ENCODE data around the gene GNS.

GNS gene

DNA sequence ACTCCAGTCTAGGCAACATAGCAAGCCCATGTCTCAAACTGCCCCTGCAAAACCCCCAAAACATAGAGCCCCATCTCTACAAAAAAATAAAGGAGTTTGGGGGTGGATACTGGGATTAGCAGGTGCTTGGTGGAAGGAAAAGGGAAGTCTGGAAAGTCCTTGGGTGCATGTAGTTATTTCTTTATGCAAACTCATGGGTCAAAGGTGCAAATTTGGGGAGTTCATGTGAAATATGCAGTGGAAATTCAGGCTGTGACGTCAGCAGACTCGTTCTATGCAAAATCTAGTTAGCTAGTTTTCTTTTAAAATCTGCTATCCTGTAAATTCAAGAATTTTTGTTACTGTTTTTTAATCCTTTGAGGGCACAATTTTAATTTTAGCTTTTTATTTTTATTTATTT lies 51.3 kb downstream of the GNS start:
- no peak overlapping the region for H3K27ac ChIP-seq (ENCODE audit: low read depth, low read length)
- H3K4me1 ChIP-seq (ENCODE audit: insufficient read depth, low read length), result peaks cover 1% of the 10 kb centered on the region
- no peaks in the 10 kb centered on the region for H3K27me3 ChIP-seq (ENCODE audit: control insufficient read depth in 1 of 2, insufficient read depth in 2 of 2, low read length in 2 of 2)
- no peaks in the 10 kb centered on the region for H3K9me3 ChIP-seq (ENCODE audit: low read length)
- H3K36me3 ChIP-seq (ENCODE audit: insufficient read depth, low read length), result no peaks in the 10 kb centered on the region
- H3K9ac ChIP-seq (ENCODE audit: low read length), result no peak overlapping the region
- H3K4me3 ChIP-seq (ENCODE audit: low read depth in 1 of 2, low read length in 2 of 2), result no peak overlapping the region

DNA sequence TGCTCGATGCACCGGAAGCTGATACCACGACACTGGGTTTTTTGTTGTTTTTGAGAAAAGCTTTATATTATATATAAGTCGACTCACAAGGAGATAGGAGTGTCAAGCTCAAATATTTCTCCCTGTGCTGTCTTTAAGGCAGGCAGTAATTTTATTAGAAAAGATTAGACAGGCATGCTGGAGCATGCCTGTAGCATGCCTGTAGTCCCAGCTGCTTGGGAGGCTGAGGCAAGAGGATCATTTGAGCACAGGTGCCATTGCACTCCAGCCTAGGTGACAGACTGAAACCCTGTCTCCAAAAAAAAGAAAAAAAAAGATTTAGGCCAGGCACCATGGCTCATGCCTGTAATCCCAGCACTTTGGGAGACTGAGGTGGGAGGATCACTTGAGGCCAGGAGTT lies 51.8 kb downstream of the GNS start:
- Histone ChIP-seq H3K4me1 (ENCODE audit: insufficient read depth, low read length) (no peaks in the 10 kb centered on the region), H3K27ac (ENCODE audit: low read depth, low read length) (no peak overlapping the region), H3K9me3 (ENCODE audit: low read length) (no peaks in the 10 kb centered on the region), H3K9ac (ENCODE audit: low read length) (no peak overlapping the region), H3K36me3 (ENCODE audit: insufficient read depth, low read length) (no peaks in the 10 kb centered on the region), H3K4me3 (ENCODE audit: low read depth in 1 of 2, low read length in 2 of 2) (no peak overlapping the region), H3K27me3 (ENCODE audit: control insufficient read depth in 1 of 2, insufficient read depth in 2 of 2, low read length in 2 of 2) (no peaks in the 10 kb centered on the region)

DNA sequence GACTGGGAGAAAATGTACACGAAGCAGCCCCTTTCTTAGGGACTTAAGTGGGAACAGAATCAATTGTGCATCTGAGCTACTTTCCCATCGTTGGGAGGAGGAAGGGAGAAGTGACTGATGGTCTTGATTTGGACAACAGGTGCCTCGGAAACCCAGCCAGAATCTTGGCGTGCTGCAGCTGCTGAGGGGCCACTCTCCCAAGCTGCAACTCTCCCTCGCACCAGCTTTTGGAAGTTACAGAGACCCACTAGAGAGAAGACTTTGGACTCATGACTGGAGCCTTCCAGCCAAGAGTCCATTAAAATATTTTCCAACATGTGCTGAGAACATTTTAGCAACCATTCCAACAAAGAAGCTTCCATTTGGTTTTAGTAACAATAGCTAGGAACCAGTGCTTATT lies 52.3 kb downstream of the GNS start:
- Histone ChIP-seq H3K4me1 (ENCODE audit: insufficient read depth, low read length) (no peaks in the 10 kb centered on the region), H3K9ac (ENCODE audit: low read length) (no peak overlapping the region), H3K27ac (ENCODE audit: low read depth, low read length) (no peak overlapping the region), H3K36me3 (ENCODE audit: insufficient read depth, low read length) (no peaks in the 10 kb centered on the region), H3K9me3 (ENCODE audit: low read length) (no peaks in the 10 kb centered on the region), H3K27me3 (ENCODE audit: control insufficient read depth in 1 of 2, insufficient read depth in 2 of 2, low read length in 2 of 2) (no peaks in the 10 kb centered on the region), H3K4me3 (ENCODE audit: low read depth in 1 of 2, low read length in 2 of 2) (no peak overlapping the region)

DNA sequence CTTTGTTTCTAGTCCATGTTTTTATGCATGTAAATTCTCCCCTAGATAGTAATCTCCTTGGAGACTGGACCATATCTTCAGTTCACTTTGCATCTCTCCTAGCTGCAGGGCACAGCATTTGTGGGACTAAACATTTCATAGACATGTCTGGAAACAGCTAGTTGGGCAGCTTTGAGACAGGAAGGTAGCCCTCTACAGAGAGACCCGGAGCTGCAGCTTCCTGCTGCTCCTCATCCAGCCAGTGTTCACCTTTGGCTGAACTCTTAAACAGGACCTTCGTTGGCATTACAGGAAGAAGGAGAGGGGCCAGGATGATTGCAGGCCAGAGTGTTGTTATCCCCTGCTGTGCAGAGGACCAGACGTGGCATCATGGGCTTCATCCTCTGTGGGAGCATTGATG lies 52.9 kb downstream of the GNS start:
- Histone ChIP-seq H3K27ac (ENCODE audit: low read depth, low read length) (no peak overlapping the region), H3K9me3 (ENCODE audit: low read length) (no peaks in the 10 kb centered on the region), H3K4me3 (ENCODE audit: low read depth in 1 of 2, low read length in 2 of 2) (no peak overlapping the region), H3K4me1 (ENCODE audit: insufficient read depth, low read length) (peaks cover 4% of the 10 kb centered on the region), H3K27me3 (ENCODE audit: control insufficient read depth in 1 of 2, insufficient read depth in 2 of 2, low read length in 2 of 2) (no peaks in the 10 kb centered on the region), H3K9ac (ENCODE audit: low read length) (no peak overlapping the region), H3K36me3 (ENCODE audit: insufficient read depth, low read length) (no peaks in the 10 kb centered on the region)

GRCh38 chr12:64701283-64701682 lies 57.9 kb downstream of the GNS start:
- Histone ChIP-seq H3K4me3 (ENCODE audit: low read depth in 1 of 2, low read length in 2 of 2) (no peak overlapping the region), H3K27ac (ENCODE audit: low read depth, low read length) (peak overlapping the region; percentile 22), H3K36me3 (ENCODE audit: insufficient read depth, low read length) (peaks cover 8% of the 10 kb centered on the region)

DNA sequence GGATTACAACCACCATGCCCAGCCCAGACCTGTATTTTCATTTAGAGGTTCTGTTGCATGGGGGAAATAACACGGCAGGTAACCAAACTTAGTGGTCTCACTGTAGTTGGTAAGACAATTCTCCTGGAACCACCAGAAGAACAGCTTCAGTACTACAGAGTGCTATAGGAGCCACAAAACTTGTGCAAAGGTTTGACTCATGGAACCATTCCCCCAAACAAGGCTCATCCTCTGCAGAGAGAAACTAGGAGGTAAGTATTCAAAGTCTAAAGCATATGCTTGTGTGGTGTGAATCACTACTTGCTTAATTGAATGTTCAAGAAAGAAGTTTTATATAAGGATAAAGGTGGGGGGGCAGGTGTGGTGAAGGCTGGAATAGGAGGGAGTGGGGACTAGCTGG lies 58.7 kb downstream of the GNS start:
- Histone ChIP-seq H3K27ac (ENCODE audit: low read depth, low read length) (no peak overlapping the region), H3K9me3 (ENCODE audit: low read length) (no peaks in the 10 kb centered on the region)

More at GRCh38 chr12:64701283-64701682, 57.9 kb downstream of the GNS start:
- Histone ChIP-seq H3K9ac (ENCODE audit: low read length) (no peak overlapping the region), H3K4me1 (ENCODE audit: insufficient read depth, low read length) (peaks cover 20% of the 10 kb centered on the region), H3K27me3 (ENCODE audit: control insufficient read depth in 1 of 2, insufficient read depth in 2 of 2, low read length in 2 of 2) (no peaks in the 10 kb centered on the region), H3K9me3 (ENCODE audit: low read length) (no peaks in the 10 kb centered on the region)

DNA sequence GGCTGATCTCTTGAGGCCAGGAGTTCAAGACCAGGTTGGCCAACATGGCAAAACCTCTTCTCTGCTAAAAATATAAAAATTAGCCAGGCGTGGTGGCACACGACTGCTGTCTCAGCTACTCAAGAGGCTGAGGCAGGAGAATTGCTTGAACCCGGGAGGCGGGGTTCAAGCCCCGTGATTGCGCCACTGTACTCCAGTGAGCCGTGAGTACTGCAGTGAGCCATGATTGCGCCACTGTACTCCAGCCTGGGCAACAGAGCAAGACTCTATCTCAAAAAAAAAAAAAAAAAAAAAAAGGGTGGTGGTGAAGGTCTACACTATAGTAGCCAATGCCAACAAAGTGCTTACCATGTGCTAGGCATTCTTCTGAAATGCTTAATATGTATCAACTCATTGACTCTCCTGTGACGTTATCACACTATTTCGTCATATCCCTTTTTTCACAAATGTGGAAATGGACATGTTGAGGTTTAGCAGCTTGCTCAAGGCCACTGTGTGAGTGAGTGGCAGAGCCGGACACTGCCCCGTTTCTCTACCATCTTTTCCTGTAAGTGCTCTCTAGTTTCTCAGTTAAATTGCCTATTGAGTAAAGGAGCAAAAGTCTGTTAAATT lies 59.6 kb downstream of the GNS start:
- no peaks in the 10 kb centered on the region for H3K27me3 ChIP-seq (ENCODE audit: control insufficient read depth in 1 of 2, insufficient read depth in 2 of 2, low read length in 2 of 2)
- H3K4me3 ChIP-seq (ENCODE audit: low read depth in 1 of 2, low read length in 2 of 2), result no peak overlapping the region

More for the DNA sequence above, 58.7 kb downstream of the GNS start:
- H3K9ac ChIP-seq (ENCODE audit: low read length), result no peak overlapping the region
- H3K27me3 ChIP-seq (ENCODE audit: control insufficient read depth in 1 of 2, insufficient read depth in 2 of 2, low read length in 2 of 2), result no peaks in the 10 kb centered on the region
- H3K4me3 ChIP-seq (ENCODE audit: low read depth in 1 of 2, low read length in 2 of 2), result no peak overlapping the region
- peaks cover 9% of the 10 kb centered on the region for H3K36me3 ChIP-seq (ENCODE audit: insufficient read depth, low read length)
- H3K4me1 ChIP-seq (ENCODE audit: insufficient read depth, low read length), result peaks cover 25% of the 10 kb centered on the region

DNA sequence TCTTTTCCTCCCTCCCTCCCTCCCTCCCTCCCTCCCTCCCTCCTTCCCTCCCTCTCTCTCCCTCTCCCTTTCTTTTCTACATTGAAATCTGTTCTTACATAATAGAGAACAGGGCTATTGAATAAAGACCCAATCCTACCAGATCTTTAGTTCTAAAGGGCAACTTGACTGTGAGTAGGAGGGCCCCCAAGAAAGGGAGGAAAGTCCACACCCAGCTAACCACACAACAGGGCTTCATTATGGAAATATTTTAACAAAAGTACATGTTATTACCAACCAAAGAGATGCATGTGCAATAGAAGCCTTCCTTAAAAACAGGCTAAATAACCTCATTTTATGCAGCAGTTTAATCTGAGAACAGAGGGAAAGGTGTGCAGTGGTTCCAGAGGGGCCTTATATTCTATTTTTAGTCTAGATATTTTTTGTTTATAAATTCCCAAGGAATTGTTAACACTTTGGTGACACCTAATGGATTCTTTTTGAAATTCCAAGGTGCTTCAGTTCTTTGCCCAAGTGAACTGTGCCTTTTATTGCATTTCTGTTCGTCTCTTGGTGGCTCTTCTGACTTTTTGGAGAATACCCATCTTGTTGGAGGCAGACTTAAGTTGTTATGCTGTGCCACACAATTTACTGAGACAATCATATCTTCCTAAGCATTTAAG lies 63.0 kb downstream of the GNS start:
- Histone ChIP-seq H3K4me1 (ENCODE audit: insufficient read depth, low read length) (peaks cover 54% of the 10 kb centered on the region), H3K36me3 (ENCODE audit: insufficient read depth, low read length) (peaks cover 28% of the 10 kb centered on the region), H3K27ac (ENCODE audit: low read depth, low read length) (no peak overlapping the region)

More for the DNA sequence above, 59.6 kb downstream of the GNS start:
- no peaks in the 10 kb centered on the region for H3K9me3 ChIP-seq (ENCODE audit: low read length)
- H3K27ac ChIP-seq (ENCODE audit: low read depth, low read length), result no peak overlapping the region
- peaks cover 34% of the 10 kb centered on the region for H3K4me1 ChIP-seq (ENCODE audit: insufficient read depth, low read length)
- no peak overlapping the region for H3K9ac ChIP-seq (ENCODE audit: low read length)
- peaks cover 18% of the 10 kb centered on the region for H3K36me3 ChIP-seq (ENCODE audit: insufficient read depth, low read length)

DNA sequence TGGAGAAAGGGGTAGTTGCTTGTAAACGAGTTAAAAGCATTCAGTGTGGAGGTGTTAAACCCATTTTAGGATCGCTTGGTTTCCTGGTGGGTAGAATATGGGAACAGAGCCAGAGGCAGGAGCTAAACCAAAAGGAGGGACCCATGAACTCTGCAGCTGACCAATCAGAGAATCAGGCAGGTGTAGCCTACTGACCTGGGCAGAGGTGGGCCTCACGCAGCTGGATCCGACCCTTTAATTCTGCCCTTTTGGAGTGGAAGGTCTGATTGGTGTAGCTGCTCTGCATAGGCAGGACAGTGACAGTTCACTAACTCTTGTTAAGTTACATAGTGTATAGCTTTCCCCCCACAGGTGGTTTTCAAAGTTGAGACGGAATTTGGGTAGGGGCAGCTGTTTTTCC lies 63.7 kb downstream of the GNS start:
- Histone ChIP-seq H3K27me3 (ENCODE audit: control insufficient read depth in 1 of 2, insufficient read depth in 2 of 2, low read length in 2 of 2) (no peaks in the 10 kb centered on the region), H3K36me3 (ENCODE audit: insufficient read depth, low read length) (peaks cover 28% of the 10 kb centered on the region), H3K4me3 (ENCODE audit: low read depth in 1 of 2, low read length in 2 of 2) (no peak overlapping the region), H3K9me3 (ENCODE audit: low read length) (no peaks in the 10 kb centered on the region), H3K4me1 (ENCODE audit: insufficient read depth, low read length) (peaks cover 50% of the 10 kb centered on the region), H3K9ac (ENCODE audit: low read length) (peak overlapping the region; percentile 49), H3K27ac (ENCODE audit: low read depth, low read length) (peak overlapping the region; percentile 55)

More for the DNA sequence above, 63.0 kb downstream of the GNS start:
- no peak overlapping the region for H3K4me3 ChIP-seq (ENCODE audit: low read depth in 1 of 2, low read length in 2 of 2)
- H3K9ac ChIP-seq (ENCODE audit: low read length), result no peak overlapping the region
- H3K27me3 ChIP-seq (ENCODE audit: control insufficient read depth in 1 of 2, insufficient read depth in 2 of 2, low read length in 2 of 2), result no peaks in the 10 kb centered on the region
- H3K9me3 ChIP-seq (ENCODE audit: low read length), result no peaks in the 10 kb centered on the region

GRCh38 chr12:64694130-64695040 lies 64.8 kb downstream of the GNS start:
- Histone ChIP-seq H3K9ac (ENCODE audit: low read length) (peak overlapping the region; percentile 5), H3K4me1 (ENCODE audit: insufficient read depth, low read length) (peaks cover 52% of the 10 kb centered on the region), H3K27me3 (ENCODE audit: control insufficient read depth in 1 of 2, insufficient read depth in 2 of 2, low read length in 2 of 2) (no peaks in the 10 kb centered on the region), H3K9me3 (ENCODE audit: low read length) (no peaks in the 10 kb centered on the region), H3K36me3 (ENCODE audit: insufficient read depth, low read length) (peaks cover 23% of the 10 kb centered on the region), H3K27ac (ENCODE audit: low read depth, low read length) (peak overlapping the region; percentile 55), H3K4me3 (ENCODE audit: low read depth in 1 of 2, low read length in 2 of 2) (no peak overlapping the region)

DNA sequence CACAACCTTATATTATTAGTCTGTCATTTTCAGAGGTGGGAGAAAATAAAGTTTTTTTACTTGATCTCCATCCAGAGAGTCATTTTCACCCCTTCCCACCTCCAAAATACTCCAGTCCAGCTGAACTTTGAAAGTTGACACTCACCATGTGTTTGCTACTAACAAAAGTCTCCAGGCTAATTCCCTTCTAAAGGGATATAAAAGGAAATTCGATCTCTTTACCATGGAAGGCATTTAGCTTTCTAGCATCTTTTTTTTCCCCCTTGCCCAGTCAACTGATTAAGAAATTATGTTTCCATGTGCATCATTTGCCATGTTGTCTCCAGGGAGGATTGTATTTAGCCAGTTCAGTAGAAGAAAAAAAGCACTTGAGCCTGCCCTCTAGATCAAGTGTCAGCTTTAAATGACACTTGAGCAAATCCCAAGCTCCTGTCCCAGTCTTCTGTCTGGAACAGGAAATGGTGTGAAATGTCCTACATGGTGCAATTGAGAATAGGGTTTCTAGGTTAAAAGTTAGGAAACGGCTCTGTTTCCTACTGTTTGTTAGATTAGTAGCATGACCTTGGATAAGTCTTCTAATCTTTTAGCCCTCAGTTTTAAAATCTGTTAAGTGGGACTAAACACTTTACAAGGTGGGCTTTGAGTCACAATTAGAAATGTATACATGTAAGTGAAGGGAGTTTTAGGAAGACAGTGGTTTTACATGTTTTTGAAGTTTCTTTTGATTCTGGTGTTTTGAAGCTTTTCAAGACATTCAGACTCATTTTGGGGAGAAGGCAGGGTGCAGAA lies 67.2 kb downstream of the GNS start:
- Histone ChIP-seq H3K27ac (ENCODE audit: low read depth, low read length) (no peak overlapping the region), H3K4me3 (ENCODE audit: low read depth in 1 of 2, low read length in 2 of 2) (no peak overlapping the region), H3K27me3 (ENCODE audit: control insufficient read depth in 1 of 2, insufficient read depth in 2 of 2, low read length in 2 of 2) (no peaks in the 10 kb centered on the region), H3K9ac (ENCODE audit: low read length) (no peak overlapping the region), H3K4me1 (ENCODE audit: insufficient read depth, low read length) (peaks cover 73% of the 10 kb centered on the region), H3K36me3 (ENCODE audit: insufficient read depth, low read length) (peaks cover 31% of the 10 kb centered on the region), H3K9me3 (ENCODE audit: low read length) (no peaks in the 10 kb centered on the region)
